Immature natural killer cell (primary cell): ENCODE data around the gene ARHGDIA. TPM values are rescaled to one million over a fixed set of nuclear protein-coding genes. Genes with fewer than 3 reads are reported as not detected.

Source experiments
- DNase-seq, 3 donors: peaks; one replicate each; pipeline ENCODE4 v3.0.0; 2022; ENCODE audit warnings: mixed read lengths in 1 of 3
- H3K27ac Mint-ChIP-seq, 6 donors: one replicate each; pipeline ENCODE4 v1.8.0; 2020; ENCODE audit warnings: mixed read lengths in 6 of 6, mild to moderate bottlenecking in 5 of 6, inconsistent platforms in 4 of 6, moderate library complexity in 3 of 6
- H3K27me3 Mint-ChIP-seq, 3 donors: one replicate each; pipeline ENCODE4 v1.8.0; 2020 to 2021; ENCODE audit warnings: low read depth in 3 of 3, mild to moderate bottlenecking in 3 of 3, mixed read lengths in 3 of 3, moderate library complexity in 3 of 3, inconsistent platforms in 1 of 3
- H3K36me3 Mint-ChIP-seq, 3 donors: one replicate each; pipeline ENCODE4 v1.8.0; 2020; ENCODE audit warnings: mixed read lengths in 3 of 3, inconsistent platforms in 2 of 3, mild to moderate bottlenecking in 2 of 3
- H3K4me1 Mint-ChIP-seq, 2 donors: one replicate each; pipeline ENCODE4 v1.8.0; 2020; ENCODE audit warnings: inconsistent platforms in 2 of 2, mild to moderate bottlenecking in 2 of 2, mixed read lengths in 2 of 2, moderate library complexity in 1 of 2
- H3K4me3 Mint-ChIP-seq, 5 donors: one replicate each; pipeline ENCODE4 v1.8.0; 2020; ENCODE audit warnings: mild to moderate bottlenecking in 5 of 5, mixed read lengths in 5 of 5, inconsistent platforms in 3 of 5, moderate library complexity in 3 of 5
- H3K9me3 Mint-ChIP-seq, 6 donors: one replicate each; pipeline ENCODE4 v1.8.0; 2020; ENCODE audit warnings: mild to moderate bottlenecking in 6 of 6, mixed read lengths in 6 of 6, inconsistent platforms in 4 of 6, moderate library complexity in 3 of 6
- polyA plus RNA-seq, 3 donors: library from polyadenylated mRNA; unstranded; fragments of 300-500 nt; fragmentation: Illumina TruSeq; gene quantifications; one replicate each; pipeline ENCODE4 v1.2.3, GENCODE V29; 2021

Gene ARHGDIA
- polyA plus RNA-seq, 3 donors from 2014 or later, result 100 to 245 (median 133) TPM

DNA sequence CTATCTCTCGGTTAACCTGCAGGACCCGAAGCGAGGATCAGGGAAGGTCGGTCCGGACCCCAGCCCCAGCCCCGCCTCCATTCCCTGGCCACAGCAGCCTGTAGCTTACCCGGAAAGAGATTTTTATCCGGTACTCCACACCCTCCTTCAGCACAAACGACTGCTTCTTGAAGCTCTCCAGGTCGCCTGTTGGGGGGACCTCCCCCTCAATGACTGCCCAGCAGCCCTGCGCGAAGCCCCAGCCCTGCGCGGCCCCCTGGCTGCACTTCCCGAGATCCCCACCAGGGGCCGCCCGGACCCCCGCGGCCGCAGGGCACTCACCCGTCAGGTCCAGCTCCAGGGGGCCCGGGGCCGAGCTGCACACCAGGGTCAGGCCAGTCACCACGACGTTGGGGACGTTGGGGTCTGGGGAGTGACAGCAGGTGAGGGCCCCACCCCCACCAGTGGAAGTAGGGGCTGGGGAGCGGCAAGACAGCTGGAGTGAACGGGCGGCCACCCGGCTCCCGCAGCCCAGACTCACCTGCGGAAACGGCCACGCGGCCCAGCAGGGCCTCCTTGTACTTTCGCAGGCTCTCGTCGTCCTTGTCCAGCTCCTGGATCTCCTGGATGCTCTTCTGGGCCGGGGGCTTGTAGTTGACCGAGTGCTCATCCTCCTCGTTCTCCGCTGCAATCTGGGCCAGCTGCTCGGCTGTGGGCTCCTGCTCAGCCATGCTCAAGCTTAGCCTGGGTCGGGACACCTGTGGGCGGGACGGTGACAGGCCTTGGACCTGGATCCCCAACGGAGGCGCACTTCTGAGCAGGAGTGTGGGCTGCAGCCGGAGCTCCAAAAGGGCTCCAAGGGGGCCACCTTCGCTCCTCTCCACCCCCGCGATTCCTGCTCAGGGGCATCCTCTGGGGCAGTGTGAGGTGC is 1.7 kb downstream of the ARHGDIA start:
- DNase-seq, result peak in 2 of 3 donors; percentile 41 to 42
- H3K9me3 Mint-ChIP-seq, result no peaks in the 10 kb centered on the region
- peak overlapping the region; percentile 88 to 95 (median 90) for H3K27ac Mint-ChIP-seq
- peaks cover 21 to 34% of the 10 kb centered on the region in 2 donors for H3K4me1 Mint-ChIP-seq
- peaks cover 0 to 4% (median 0%) of the 10 kb centered on the region in 3 donors for H3K36me3 Mint-ChIP-seq
- H3K4me3 Mint-ChIP-seq, result peak overlapping the region; percentile 82 to 87 (median 85)
- H3K27me3 Mint-ChIP-seq, result peaks cover 23 to 38% (median 33%) of the 10 kb centered on the region in 3 donors

DNA sequence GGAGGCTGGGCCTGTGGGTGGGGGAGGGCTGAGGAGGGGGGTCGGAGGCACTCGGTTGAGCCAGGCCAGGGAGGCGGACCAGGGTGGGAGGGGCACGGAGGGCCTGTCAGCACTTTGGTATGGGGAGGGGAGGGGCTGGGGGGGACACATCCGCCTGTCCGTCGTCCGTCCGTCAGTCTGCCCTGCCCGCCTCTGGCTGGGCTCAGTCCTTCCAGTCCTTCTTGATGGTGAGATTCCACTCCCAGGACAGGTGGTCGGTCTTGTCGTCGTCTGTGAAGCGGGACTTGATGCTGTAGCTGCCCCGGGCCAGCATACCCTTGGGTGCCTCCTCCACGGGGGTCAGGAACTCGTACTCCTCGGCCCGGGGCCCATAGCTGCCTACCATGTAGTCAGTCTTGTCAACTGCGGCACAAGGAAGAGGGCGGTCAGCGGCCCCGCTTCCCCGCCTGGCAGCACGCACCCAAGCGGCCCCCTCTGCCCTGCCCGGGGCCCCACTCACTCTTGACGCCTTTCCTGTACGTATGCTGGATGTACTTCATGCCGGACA is 2.4 kb downstream of the ARHGDIA start:
- no peaks in the 10 kb centered on the region for H3K9me3 Mint-ChIP-seq
- H3K36me3 Mint-ChIP-seq, result peaks cover 0 to 4% (median 0%) of the 10 kb centered on the region in 3 donors
- H3K4me3 Mint-ChIP-seq, result peak overlapping the region in 1 of 5 donors; percentile 49
- no peak for DNase-seq
- H3K27me3 Mint-ChIP-seq, result peaks cover 23 to 39% (median 35%) of the 10 kb centered on the region in 3 donors
- H3K4me1 Mint-ChIP-seq, result peaks cover 22 to 35% of the 10 kb centered on the region in 2 donors
- peak overlapping the region in 4 of 6 donors; percentile 42 to 93 (median 68) for H3K27ac Mint-ChIP-seq

DNA sequence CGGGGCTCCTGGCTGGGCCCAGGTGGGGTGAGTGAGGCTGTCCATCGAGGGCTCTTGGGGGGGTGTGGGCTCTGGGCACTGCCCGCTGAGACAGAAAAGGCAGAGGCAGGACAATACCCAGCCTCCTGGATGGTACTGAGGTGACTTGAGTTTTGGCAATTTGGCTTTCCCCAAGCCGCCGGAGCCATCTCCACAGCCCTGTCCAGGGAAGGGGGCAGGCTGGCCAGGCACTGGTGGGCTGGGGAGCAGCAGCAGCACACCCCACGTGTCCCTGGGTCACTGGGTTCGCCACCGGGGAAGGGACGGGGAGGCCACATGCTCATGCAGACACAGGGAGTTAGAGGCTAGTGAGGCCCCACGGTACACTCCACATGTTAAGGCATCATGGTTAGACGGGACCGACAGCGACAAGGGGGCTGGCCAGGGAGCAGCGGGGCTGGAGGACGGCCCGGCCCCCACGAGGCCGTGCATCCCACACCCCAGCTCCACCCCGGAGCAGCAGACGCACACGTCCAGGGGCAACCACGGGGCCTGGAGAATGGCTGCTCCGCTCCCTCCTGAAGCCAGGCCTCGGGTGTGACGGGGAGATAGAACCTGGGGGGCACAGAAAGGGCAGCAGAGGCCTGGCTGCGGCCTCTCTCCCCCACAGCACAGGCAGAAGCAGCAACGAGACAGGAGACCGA is 3.0 kb downstream of the ARHGDIA start:
- H3K4me3 Mint-ChIP-seq, result peak overlapping the region in 2 of 5 donors; percentile 46 to 58
- peak overlapping the region in 4 of 6 donors; percentile 45 to 76 (median 60) for H3K27ac Mint-ChIP-seq
- peaks cover 28 to 41% of the 10 kb centered on the region in 2 donors for H3K4me1 Mint-ChIP-seq
- H3K9me3 Mint-ChIP-seq, result no peaks in the 10 kb centered on the region
- no peak for DNase-seq
- peaks cover 0 to 7% (median 0%) of the 10 kb centered on the region in 3 donors for H3K36me3 Mint-ChIP-seq
- peaks cover 23 to 43% (median 35%) of the 10 kb centered on the region in 3 donors for H3K27me3 Mint-ChIP-seq

DNA sequence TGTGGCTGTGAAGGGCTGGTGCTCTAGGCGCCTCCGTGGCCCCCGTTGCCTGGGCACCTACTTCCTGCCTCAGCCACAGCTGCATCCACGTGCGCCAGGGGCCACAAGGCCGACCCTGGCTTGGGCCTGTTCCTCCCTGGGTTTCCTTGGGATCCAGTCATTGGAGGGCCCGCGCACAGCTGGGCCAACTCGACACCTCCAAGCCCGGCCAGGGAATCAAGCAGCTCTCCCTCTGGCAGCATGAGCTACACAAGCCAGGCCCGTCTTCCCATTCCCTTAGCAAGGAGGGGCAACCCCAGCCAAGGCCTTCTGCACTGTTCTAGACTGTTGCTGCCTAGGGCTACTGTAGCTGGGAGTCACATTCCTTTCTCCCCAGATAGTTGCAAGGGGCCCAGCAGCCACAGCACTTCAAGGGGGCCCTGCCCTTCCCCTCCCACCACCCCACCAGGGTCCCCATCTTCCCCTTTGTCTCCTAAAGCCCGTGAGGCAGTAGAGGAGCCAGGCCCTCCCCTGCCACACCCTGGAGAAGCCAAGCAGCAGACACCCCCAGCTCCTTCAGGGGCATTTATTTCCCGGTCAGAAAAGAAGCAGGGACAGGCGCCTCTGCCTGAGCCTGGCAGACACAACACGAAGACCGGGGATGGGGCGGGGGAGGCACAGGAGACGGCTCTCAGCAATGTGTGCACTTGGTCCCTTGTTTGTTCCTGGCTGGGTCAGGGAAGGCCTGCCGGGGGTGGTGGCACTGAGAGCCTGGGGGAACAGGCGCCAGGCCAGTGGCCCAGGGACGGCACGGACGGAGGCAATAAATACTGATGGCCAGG is 3.8 kb downstream of the ARHGDIA start:
- H3K36me3 Mint-ChIP-seq, result peaks cover 0 to 7% (median 0%) of the 10 kb centered on the region in 3 donors
- H3K4me3 Mint-ChIP-seq, result peak overlapping the region in 2 of 5 donors; percentile 6 to 24
- peaks cover 34 to 42% of the 10 kb centered on the region in 2 donors for H3K4me1 Mint-ChIP-seq
- H3K27ac Mint-ChIP-seq, result peak overlapping the region in 5 of 6 donors; percentile 39 to 76 (median 49)
- H3K27me3 Mint-ChIP-seq, result peaks cover 23 to 46% (median 37%) of the 10 kb centered on the region in 3 donors
- DNase-seq, result peak in 1 of 3 donors; percentile 46
- no peaks in the 10 kb centered on the region for H3K9me3 Mint-ChIP-seq

DNA sequence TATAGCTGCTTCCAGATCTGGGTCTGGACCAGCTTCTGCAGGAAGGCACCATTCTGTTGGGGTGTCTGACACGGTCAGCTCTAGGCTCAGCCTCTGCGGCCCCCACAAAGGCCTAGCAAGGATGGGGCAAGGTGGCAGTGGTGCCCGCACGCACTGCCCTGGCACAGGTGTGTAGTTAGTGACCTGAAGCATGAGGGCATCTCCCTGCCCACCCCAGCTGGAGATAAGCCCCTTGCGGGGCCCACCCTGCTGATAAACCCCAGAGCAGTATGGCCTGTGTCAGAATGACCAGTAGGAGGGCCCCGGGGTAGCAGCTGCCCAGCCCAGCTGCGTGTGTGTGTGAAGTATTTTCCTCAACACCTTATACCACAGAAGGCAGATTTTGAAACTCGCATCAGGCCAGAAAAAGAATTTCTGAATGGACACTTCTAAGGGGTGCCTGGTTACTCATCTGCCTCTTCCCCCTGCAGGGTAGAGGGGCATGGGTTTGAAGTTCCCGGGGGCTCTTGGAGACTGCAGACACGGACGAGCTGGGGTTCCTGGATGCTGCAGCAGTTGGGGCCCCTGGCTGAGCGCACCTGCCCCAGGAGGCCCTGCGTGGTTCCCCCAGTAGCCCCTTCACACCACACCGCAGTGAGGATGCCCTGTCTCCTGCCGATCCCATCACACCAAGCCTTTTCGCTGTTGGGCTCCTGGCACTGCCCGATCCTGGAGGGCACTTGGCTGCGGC is 4.5 kb downstream of the ARHGDIA start:
- DNase-seq, result no peak
- H3K27ac Mint-ChIP-seq, result peak overlapping the region in 5 of 6 donors; percentile 39 to 76 (median 62)

DNA sequence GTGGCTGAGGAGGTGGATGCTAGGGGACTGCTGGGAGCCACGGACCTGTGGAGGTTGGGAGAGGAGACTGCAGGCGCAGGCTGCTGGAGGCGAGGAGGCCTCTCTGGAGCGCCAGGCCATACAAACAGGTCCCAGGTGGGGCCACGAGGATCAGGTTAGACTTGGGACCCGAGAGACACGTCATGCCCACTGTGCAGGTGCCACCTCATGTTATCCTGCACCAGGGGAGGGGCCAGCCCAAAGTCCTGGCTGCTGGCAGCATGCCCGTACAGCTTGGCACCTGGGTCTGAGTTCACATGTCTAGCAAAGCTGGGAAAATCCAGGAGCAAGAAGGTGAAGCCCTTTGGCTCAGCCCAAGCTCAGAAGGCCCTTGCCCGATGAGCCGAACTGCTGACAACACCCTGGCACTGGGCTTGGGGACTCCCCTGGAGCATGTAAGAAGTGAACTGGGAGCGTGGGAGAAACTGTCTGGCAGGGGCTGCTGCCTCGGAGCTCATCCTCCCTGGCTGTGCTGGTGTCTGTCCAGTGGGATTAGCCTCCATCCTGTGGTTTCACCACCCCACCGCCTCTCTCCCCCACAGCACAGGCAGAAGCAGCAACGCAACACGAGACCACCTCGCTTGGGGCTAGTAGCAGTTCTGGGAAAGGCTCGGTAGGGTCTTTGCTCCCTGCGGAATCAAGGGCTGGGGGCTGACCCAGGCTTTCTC is 5.3 kb downstream of the ARHGDIA start:
- peaks cover 21 to 48% (median 33%) of the 10 kb centered on the region in 3 donors for H3K27me3 Mint-ChIP-seq
- H3K4me1 Mint-ChIP-seq, result peaks cover 42% of the 10 kb centered on the region in 2 donors
- DNase-seq, result peak in 1 of 3 donors; percentile 19
- H3K36me3 Mint-ChIP-seq, result peaks cover 0 to 7% (median 0%) of the 10 kb centered on the region in 3 donors
- H3K27ac Mint-ChIP-seq, result peak overlapping the region in 4 of 6 donors; percentile 28 to 62 (median 40)
- no peak overlapping the region for H3K4me3 Mint-ChIP-seq
- no peaks in the 10 kb centered on the region for H3K9me3 Mint-ChIP-seq

More for the DNA sequence above, 4.5 kb downstream of the ARHGDIA start:
- no peaks in the 10 kb centered on the region for H3K9me3 Mint-ChIP-seq
- peaks cover 0 to 7% (median 0%) of the 10 kb centered on the region in 3 donors for H3K36me3 Mint-ChIP-seq
- peaks cover 38 to 39% of the 10 kb centered on the region in 2 donors for H3K4me1 Mint-ChIP-seq
- peaks cover 22 to 48% (median 32%) of the 10 kb centered on the region in 3 donors for H3K27me3 Mint-ChIP-seq
- no peak overlapping the region for H3K4me3 Mint-ChIP-seq

DNA sequence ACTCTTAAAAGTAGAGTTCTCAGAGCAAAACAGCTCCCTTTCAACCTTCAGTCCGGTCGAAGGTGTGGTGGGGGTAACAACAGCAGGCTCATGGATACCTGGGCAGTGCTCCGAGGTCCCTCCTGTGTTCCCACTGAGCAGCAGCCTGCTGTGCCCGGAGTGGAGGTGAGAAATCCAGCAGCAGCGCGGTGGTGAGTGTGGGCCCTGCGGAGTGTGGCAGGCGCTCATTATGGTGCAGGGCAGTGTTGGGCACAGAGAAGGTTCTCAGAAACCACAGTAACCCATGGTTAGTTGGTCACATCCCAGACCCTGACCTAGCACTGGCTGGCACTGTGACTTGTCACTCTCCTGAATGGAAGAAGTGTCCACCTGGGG is 5.8 kb downstream of the ARHGDIA start:
- H3K27ac Mint-ChIP-seq, result peak overlapping the region in 5 of 6 donors; percentile 12 to 62 (median 30)
- no peak overlapping the region for H3K4me3 Mint-ChIP-seq
- peaks cover 41 to 45% of the 10 kb centered on the region in 2 donors for H3K4me1 Mint-ChIP-seq
- no peak for DNase-seq
- H3K9me3 Mint-ChIP-seq, result peaks cover 0 to 2% (median 0%) of the 10 kb centered on the region in 6 donors
- H3K27me3 Mint-ChIP-seq, result peaks cover 23 to 51% (median 37%) of the 10 kb centered on the region in 3 donors
- peaks cover 0 to 7% (median 0%) of the 10 kb centered on the region in 3 donors for H3K36me3 Mint-ChIP-seq

DNA sequence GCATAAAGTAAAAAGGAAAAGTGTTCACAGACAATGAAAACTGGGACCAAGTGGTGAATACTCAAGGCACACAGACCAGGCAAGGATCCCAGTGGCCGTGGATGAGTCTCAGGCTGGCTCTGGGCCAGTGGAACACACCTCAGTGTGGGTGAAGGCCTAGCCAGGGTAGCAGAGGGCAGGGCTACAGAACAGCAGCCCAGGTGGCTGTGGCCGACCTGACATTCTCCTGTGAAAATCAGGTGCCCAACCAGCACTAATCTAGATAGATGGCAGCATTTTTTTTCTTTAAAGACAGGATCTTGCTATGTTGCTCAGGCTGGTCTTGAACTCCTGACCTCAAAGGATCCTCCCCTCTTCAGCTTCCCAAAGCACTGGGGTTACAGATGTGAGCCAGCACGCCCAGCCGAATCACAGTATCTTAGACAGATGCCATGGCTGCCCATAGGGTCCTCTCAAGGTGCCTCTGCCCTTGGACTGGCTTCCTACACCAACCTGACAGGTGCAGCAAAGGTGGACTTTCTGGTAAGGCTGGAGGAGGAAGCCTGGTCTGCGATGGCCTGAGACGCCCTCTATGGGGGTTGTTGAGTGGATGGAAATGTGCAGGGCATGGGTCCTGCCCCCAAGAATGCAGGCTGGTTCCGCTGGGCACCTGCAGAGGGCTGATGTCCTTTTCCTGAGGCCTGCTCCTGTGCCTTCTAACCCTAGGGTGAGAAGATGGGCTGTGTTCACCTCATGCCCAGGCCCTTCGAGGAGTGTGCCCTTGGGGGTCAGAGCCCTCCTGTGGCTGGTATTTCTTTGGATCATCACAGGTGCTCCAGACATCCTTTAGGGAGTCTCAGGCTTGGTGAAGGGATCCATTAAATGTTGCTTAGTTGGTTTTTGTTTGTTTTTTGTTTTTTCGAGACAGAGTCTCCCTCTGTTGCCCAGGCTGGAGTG is 7.0 kb downstream of the ARHGDIA start:
- Mint-ChIP-seq H3K9me3 (peaks cover 0 to 2% (median under 1%) of the 10 kb centered on the region in 6 donors), H3K4me3 (no peak overlapping the region), H3K4me1 (peaks cover 41 to 45% of the 10 kb centered on the region in 2 donors), H3K27me3 (peaks cover 18 to 49% (median 29%) of the 10 kb centered on the region in 3 donors), H3K27ac (peak overlapping the region in 5 of 6 donors; percentile 34 to 89 (median 88)), H3K36me3 (peaks cover 0 to 7% (median 0%) of the 10 kb centered on the region in 3 donors)
- DNase-seq, result no peak

DNA sequence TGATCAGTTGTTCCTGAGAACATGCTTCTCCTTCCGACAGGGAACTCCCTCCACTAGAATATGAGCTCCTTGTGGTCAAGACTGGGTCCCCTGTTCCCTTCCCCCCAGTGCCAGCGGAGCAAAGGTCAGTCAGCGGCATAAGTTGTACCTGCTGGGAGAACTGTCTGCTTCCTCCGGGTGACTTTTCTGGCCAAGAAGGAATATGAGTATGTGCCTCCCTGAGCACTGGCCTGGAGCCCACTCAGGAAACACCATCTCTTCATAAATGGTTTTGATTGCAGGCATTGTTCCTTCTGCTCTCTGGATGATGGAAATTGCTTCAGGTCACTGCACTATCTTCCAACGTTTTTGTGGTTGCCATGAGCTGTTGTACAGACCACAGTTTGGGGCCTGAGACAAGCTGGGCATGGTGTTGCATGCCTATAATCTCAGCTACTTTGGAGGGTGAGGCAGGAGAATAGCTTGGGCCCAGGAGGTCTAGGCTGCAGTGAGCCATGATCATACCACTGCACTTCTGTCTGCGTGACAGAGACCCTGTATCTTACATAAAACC is 7.9 kb downstream of the ARHGDIA start:
- Mint-ChIP-seq H3K9me3 (peaks cover 0 to 2% (median under 1%) of the 10 kb centered on the region in 6 donors), H3K27ac (peak overlapping the region; percentile 69 to 90 (median 88)), H3K4me1 (peaks cover 48 to 53% of the 10 kb centered on the region in 2 donors)

DNA sequence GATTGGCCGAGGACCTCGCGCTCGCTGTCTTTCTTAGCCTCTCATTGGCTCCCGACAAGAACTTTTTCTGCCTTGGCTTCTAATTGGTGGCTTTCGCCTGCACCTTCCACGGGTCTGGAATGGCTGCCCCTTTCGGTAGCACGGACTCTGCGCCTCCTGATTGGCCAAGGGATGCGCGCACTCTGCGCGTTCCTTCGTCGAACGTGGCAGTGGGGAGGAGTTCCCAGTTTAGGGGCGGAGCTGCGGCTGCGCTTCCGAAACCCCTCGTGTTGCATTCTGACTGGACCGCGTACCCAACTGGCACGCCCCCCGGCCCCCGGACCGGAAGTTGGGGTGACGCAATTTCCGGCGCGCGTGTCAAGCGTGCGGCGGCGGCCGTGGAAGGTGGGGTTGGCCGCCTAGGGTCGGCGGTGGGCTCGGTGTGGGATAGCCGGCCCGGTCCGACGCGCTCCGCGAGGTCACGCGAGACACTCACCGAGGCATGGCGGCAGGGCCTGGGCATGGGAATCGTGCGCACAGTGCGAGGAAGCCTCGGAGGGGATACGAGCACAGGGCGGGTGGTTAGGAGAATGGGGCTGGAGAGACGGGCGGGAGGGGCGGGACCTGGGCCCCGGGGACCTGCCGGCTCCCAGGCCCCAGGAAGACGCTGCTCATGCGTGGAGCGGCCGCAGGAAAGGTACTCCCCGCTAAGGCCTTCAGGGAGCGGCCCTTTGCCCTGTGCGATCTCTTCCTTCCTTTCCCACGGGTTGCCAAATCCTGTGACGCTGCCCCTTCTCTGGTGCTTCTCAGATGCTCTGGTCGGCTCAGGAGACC is 10.2 kb downstream of the ARHGDIA start:
- H3K9me3 Mint-ChIP-seq, result peaks cover 0 to 2% (median under 1%) of the 10 kb centered on the region in 6 donors
- peak; percentile 99 to 100 (median 100) for DNase-seq
- H3K4me1 Mint-ChIP-seq, result peaks cover 43 to 47% of the 10 kb centered on the region in 2 donors
- peaks cover 12 to 34% (median 19%) of the 10 kb centered on the region in 3 donors for H3K27me3 Mint-ChIP-seq
- H3K36me3 Mint-ChIP-seq, result peaks cover 0 to 12% (median 0%) of the 10 kb centered on the region in 3 donors
- H3K4me3 Mint-ChIP-seq, result peak overlapping the region; percentile 88 to 93 (median 92)
- peak overlapping the region; percentile 93 to 99 (median 98) for H3K27ac Mint-ChIP-seq

More for the DNA sequence above, 7.9 kb downstream of the ARHGDIA start:
- H3K36me3 Mint-ChIP-seq, result peaks cover 0 to 7% (median 0%) of the 10 kb centered on the region in 3 donors
- no peak for DNase-seq
- H3K4me3 Mint-ChIP-seq, result peak overlapping the region; percentile 50 to 75 (median 69)
- H3K27me3 Mint-ChIP-seq, result peaks cover 18 to 47% (median 29%) of the 10 kb centered on the region in 3 donors
